CD4-positive, alpha-beta T cell treated with Interleukin-6 for 4 hours (primary cell): Measurements from ENCODE around the gene ABLIM3.

Experiments used
- DNase-seq: peaks from one replicate; pipeline ENCODE4 v3.0.0-alpha.2; 2020; ENCODE audit warnings: mixed read lengths

Gene ABLIM3

DNA sequence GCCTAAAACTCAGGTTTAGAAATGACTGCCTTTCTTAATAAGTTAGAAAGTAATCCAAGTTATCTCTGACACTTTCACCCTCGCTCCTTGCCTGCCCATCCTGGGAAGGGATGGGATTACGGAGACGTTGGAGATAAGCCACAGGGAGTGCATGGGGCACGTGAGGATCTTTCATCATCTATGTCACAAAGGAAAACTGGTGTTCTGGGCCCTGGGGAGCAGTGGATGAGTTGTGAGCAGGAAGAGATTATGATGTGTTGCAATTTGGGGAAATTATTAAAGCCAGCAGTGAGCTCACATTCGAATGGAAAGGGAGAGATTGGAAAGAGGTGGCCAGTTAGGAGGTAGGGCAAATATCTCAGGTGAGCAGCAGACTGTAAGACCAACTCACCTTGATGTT lies 143.2 kb downstream of the ABLIM3 start:
- no peak for DNase-seq

DNA sequence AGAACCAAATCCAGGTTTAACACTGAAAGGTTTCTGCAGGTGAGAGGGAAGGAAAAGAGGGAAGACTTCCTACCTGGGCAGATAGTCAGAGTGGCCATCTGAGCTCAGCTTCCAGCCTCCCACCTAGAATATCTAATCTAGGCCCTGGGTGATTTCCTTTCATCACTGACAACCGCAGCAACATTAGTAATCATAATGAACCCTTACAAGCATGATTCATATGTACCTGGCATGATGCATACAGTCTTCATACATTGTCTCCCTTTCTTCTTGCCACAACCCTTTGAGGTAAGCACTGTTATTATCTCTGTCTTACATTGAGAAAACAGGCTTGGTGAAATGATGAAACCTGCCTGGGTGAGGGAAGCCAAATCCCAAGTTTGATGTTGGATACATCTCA lies 143.9 kb downstream of the ABLIM3 start:
- no peak for DNase-seq

DNA sequence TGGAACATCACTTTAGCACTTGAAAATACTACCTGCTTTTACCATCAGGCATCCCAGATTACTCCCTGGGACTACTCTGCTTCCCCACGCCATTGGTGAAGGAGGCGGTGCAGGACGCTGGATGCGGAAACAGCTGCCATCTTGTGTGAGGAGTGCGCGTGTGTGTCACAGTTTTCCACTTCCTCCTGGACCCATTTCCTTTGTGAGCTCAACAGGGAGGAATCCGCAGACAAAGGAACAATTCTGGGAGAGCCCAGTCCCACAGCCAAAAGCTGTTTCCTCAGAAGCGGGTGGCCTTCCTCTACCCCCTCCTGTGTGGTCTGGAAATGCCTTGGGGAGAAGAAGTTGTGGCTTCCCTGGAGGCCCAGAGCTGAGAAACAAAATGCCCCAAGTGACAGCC lies 147.1 kb downstream of the ABLIM3 start:
- DNase-seq, result no peak

DNA sequence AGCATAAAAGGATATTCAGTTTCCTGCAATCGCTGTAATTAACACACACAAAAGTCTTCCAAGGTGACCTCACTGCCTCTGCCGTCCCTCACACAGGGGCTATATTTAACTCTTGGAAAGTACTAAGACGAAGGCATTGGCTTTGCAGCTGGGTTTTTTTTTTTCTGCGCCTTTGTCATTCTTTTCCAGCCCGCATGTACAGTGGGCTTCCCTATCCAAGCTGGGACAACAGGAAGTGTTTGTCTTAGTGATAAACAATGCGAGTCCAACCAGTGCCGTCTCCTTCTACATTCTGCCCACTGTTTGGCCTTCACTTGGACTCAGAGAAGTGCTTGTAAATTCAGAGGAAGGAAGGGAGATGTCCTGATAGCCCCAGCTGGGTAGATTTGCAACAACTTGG lies 148.0 kb downstream of the ABLIM3 start:
- no peak for DNase-seq

DNA sequence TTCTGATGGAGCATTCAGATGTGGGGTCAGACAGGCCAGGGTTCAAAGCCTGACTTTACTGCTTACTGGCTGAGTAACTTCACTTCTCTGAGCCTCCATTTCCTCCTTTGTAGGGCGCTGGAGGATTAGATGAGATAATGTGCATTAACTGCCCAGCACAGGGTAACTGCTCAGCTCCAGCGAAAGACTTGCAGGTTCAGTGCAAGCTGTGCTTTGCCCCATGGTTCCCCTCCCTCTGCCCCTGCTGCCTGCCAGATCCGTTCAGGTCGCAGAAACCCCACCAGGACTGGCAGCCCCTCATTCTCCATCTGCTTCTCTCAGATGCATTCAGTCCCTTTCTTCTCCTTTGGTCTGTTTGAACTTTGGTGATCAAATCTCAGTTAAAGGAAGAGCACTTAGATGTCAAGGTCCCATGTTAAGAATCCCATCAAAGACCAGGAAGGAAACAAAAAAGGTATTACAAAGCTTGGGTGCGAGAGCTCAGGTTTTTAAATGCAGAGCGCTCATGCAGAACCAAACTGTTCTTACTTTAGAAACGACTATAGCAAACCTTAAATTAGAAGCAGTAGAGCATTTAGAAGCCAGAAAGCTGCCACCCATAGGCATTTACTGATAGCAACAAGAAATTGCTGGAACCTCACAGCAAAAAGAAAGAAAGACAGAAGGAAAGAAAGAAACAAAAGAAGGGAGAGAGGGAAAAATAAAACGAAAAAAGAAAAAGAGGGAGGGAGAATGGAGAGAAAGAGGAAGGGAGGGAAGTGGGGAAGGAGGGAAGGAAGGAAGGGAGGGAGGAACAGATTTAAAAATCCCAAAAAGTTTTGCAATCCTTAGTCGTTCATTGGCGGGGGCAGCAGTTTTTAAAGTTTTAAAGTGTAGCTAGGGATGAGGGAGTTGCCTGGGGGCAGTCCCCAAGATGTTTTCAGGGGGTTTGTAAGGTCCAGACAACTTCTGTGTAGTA lies 153.9 kb downstream of the ABLIM3 start:
- peak; percentile 26 for DNase-seq

DNA sequence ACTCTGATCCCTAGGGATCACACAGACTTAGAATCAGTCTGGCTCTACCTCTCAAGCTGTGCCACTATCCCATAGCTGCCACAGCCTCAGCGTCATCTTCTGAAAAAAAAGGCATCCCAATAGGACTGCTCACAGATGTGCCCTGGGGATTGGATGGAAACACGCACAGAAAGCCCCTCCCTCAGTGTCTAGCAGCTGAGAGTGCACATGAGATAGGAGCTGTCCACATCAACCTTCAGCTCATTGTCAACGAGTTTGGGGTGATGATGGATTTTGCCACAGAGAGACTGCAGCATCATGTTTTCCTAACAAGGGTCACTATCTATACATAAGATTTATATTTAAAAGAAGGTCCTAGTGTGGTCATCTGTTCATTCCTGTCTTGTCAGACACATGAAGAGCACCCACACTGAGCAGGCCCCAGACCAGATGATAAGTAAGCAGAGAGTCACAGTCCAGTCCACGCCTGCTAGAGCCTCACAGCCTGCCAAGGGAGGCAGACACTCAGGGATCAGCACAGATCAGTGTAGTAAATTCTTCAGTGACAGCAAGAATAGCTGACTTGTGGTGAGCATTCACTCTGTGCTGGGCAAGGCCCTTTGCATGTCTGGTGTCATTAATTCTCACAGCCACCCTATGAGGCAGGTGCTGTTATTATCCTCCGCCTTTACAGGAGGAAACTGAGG lies 156.2 kb downstream of the ABLIM3 start:
- DNase-seq, result no peak

DNA sequence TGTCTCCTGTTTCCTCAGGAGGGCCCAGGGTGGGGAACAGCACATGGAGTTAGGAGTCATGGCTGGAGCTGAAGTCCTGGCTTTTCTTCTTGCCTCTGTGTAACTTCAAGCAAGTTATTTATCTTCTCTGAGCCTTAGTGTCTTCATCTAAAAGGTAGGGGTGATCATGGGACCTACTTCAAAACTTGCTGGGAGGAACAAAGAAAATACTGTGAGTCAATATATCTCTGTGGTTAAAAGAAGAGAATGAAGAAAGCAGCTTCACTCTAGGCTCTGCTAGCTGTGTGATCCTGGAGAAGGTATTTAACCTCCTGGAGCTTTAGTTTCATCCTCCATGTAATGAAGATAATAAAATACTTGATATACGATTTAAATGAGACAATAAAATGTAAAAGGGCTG lies 156.9 kb downstream of the ABLIM3 start:
- no peak for DNase-seq

DNA sequence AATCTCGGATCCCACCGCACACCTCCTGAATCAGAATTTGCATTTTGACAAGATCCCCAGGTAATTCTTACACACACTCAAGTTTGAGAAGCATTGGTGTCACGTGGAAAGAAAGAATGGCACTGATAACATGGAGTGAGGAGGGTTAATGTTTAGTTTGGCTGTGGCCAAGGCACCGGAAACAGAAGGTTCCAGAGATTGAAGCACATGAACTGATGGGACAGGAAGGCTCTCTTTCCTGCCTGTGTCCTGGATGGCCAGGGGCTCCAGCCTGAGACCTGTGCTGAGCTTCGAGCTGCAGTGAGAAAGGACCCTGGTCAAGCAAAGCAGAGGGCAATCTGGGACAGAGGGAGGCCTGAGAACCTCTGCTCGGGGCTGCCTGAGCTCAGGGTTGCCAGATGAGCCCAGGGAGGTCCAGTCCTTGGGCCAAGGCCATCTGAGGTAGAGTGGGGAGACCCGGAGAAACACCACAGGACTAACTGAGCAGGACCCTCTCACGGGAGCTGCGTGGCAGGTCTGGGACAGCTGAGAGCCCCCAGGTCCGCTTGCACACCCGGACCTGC lies 157.6 kb downstream of the ABLIM3 start:
- no peak for DNase-seq

DNA sequence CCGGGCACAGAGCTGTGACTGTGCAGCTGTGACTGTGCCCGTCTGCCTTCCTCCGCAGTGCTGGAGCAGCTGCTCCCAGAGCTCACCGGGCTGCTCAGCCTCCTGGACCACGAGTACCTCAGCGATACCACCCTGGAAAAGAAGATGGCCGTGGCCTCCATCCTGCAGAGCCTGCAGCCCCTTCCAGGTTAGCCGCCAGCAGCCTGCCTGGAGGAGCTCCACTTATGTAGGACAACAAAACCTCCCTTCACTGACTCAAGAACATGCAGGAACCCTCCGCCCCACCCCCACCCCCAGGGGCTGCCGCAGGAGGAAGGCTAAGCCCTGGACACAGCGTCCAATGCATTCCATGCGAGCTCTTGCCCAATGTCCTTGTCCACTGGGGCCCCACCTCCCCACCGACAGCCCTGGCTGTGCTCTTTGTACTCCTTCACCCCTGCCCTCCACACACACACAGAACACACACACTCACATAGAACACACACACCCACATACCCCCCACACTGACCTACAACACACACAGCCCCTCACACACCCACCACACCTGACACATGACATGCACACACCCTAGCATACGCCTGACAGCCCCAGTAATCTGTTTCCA lies 158.3 kb downstream of the ABLIM3 start:
- DNase-seq, result no peak

DNA sequence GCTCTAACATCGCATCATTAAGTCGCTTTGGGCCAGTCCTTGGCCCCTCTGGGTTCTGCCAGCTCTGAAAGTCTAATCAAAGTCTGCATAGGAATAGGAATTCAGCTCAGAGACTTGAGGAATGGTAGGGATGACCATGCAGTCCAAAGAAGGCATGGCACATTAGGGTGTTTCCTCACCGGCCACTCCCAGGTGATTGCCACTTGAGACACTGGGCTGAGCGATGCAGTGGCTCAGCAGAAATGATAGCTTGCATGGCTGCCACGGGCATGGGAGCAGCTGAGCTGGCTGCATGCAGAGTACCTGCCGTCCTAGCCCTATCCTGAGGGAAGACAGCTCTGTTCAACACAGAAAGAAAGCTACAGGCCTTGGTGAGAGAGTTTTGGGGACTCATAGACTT lies 159.1 kb downstream of the ABLIM3 start:
- no peak for DNase-seq

DNA sequence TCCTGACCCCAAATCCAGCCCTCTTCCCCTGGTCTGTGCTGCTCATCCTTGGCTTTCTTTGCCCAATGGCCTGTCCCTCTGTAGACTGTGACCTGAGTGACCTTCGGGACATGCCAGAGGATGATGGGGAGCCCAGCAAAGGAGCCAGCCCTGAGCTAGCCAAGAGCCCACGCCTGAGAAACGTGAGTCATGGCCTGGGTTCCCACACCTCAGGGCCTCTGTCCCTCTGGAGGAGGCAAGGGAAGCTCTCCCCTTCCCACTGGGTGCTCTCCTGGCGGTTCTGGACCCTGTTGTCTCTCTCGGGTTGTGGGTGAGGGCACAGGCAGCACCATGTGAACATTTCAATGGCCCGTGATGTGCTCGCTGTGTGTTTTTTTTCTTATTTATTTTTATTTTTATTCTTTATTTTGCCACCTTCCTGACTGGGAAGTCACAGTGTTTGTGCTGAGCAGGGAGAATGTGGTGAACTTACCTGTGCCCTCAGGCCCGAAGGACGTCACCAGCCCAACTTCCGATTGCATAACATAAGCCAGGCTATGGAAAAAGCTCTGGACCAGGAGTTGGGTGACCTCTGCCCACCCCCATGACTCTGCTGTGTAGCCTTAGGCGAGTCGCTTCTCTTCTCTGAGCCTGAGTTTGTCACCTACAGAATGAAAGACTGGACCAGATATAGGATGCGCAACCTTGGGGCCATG lies 159.9 kb downstream of the ABLIM3 start:
- DNase-seq, result no peak

DNA sequence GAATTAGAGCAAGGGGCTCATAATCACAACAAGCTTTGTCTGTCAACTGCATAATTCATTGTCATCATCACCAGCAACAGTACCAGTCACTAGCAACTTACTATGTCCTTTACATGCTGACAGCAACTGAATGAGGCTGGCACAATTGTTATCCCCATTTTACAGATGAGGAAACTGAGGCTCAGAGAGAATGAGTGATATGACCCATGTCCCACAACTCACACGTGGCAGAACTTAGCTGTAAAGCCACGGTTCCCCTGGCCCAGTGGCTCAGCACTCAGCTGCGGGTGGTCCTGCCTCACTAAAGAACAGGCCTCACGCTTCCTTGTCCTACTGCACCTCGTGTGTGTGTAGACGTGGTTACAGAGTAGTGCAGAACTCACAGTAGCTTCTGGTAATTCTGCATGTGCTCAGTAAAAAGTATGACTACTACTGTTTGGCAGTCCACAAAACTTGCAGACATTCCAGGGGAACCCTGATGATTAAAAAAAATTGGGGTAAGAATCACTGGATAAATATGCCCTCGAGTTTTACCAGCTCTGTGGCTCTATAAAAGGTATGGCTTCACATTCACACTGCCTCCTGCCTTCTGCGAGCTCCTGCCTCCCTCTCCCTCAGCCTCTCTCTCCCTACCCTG lies 160.6 kb downstream of the ABLIM3 start:
- DNase-seq, result no peak

DNA sequence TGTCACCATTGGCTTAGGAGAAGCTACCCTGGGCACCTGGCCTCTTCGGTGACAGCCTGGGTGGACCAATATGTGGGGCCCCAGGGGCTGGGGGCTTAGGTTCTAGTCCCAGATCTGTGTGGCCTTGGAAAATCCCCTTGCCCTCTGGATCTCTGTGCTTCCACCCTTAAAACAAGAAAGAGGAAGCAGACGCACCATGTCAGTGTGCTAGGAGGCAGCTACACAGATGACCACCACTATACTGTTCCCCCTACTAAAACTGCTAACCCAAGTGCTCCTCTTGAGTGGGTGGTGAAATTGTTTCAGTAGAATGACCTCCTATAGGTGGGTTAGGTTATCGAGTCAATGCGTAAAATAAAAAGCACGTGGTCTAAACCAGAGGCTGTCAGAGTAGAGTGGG lies 161.3 kb downstream of the ABLIM3 start:
- no peak for DNase-seq

DNA sequence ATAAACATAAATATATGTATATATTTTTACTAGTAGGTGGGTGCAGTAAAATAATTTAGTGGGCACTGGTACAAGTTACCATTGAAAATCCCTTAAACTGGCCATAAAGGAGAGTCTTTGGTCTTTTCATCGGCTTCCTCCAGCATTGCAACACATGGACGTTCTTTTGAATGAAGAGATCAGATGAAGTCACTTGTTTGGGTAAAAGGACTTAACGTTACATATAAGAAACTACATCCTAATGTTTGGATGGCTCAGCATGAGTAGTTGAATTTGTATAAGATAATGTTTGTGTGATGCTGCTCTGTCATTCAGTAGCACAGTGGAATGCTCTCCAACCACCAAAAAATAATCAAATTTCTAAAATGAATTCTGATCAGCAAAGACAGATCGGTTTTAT lies 161.9 kb downstream of the ABLIM3 start:
- no peak for DNase-seq

DNA sequence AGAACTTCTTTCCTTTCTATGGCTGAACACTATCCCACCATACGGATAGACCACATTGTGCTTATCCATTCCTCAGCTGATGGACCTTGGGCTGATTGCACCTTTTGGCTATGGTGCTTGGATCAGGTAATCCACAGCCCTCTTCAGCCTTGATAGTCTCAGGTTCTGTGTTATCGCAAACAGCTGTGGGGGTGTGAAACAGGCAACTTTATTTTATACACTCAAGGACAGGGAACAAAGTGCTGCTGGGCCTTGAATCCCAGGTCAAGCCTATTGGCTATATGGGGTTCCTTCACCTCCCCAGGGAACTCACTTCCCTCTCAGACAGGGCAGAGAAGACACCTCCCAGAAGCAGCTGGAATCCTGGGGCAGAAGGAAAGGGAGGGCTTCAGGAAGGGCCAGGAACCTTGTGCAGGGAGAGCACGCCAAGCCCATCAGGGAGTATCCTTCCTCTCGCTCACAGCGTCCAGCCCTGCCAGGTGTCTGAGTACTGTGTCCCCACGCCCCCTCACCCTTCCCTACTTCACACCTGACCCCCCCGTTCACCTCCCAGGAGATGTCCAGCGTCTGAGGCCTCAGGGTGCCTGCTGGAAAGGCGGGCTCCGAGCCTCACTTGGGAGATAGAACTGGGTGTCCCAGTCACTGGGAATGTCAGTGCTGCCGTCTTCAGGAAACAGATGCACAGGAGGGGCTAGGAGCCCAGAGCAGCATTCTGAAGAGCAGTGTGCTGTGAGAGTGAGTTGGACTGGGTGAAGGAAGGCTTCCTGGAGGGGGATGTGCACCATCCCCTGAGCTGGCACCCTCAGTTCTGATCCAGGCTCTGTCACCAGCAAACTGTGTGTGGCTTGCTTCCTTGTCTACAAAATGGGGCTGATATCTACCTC lies 163.1 kb downstream of the ABLIM3 start:
- DNase-seq, result no peak

DNA sequence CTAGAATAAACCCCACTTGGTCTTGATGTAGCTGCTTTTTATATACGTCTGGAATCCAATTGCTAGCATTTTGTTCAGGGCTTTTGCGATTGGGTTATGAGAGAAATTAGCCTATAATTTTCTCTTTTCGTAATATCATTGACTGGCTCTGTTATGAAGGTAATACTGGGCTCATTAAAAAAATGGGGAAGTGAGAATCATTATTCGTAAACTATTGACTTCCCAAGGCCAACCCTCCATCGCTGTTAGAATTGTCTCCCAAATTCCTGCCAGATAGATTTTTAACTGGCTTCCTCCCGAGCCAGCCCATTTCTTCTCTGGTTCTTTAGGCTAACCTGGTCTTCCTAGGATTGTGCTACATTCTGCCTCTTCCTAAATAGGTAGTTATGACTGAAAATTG lies 168.1 kb downstream of the ABLIM3 start:
- no peak for DNase-seq
